VCaP (cell line): ENCODE data around the gene SPRR4.

ENCODE experiments used
- H3K27ac ChIP-seq: fragments of 450-650 bp; 2 replicates; pipeline ENCODE4 v1.5.1; 2017
- TF ChIP-seq, protein P1 (sequence below): fragments of 450-650 bp; conservative IDR thresholded peaks from 2 replicates; pipeline ENCODE4 v1.5.1; 2017; ENCODE audit warnings: mild to moderate bottlenecking, moderate library complexity

Gene SPRR4

DNA sequence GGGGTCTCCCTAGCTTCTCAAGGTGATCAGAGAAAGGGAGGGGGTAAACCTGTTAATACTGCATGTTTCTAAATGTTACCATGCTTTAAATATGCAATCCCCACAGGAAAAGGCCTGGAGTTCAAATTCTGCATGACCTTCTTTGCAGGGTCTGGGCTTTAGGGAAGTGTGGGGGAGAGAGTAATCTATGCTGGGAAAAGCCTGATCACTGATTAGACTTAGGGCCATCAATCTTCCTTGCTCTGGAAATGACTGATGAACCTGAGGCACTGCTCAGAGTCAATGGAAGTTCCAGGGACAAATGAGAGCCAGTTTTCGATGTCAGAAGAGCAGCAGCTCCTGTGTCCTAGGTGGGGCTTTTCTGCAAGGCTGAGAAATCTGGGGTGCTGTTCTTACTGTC lies 10.2 kb downstream of the SPRR4 start:
- TF ChIP-seq, protein P1, sequence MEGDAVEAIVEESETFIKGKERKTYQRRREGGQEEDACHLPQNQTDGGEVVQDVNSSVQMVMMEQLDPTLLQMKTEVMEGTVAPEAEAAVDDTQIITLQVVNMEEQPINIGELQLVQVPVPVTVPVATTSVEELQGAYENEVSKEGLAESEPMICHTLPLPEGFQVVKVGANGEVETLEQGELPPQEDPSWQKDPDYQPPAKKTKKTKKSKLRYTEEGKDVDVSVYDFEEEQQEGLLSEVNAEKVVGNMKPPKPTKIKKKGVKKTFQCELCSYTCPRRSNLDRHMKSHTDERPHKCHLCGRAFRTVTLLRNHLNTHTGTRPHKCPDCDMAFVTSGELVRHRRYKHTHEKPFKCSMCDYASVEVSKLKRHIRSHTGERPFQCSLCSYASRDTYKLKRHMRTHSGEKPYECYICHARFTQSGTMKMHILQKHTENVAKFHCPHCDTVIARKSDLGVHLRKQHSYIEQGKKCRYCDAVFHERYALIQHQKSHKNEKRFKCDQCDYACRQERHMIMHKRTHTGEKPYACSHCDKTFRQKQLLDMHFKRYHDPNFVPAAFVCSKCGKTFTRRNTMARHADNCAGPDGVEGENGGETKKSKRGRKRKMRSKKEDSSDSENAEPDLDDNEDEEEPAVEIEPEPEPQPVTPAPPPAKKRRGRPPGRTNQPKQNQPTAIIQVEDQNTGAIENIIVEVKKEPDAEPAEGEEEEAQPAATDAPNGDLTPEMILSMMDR = no peak
- no peak overlapping the region for H3K27ac ChIP-seq

DNA sequence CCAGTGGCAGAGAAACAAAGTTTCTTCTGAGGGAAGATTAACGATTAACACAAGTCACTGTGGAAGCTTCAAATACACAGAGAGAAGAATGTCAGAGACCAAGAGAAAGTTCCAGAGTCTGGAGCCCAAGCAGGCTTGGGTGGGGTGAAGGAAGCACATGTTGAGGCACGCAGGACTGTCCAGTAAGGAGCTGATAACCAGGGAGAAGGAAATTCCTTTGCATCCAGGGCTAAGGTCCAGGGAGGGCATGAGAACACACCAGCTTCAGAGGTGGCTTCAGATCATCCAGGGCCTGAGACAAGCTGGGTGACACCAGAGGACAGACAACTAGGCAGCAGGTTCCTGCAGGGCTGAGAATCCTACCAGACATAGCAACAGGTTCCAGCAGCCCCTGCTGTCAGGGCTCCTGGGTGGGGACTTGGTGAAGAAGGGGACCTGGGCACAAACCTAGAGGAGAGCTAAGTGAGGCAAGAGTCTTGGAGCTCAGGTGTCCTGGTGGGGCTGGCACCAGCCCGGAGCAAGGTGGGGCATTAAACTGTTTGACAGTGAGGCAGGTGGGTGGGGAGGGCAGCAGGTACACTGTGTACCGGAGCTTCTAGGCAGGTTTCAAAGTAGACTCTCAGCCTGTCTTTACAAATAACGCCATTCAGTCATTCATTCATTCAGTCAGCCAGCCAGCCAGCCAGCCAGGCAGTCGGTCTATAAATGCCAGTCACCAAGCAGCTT lies 10.9 kb downstream of the SPRR4 start:
- H3K27ac ChIP-seq = no peak overlapping the region
- TF ChIP-seq, protein P1 = no peak

DNA sequence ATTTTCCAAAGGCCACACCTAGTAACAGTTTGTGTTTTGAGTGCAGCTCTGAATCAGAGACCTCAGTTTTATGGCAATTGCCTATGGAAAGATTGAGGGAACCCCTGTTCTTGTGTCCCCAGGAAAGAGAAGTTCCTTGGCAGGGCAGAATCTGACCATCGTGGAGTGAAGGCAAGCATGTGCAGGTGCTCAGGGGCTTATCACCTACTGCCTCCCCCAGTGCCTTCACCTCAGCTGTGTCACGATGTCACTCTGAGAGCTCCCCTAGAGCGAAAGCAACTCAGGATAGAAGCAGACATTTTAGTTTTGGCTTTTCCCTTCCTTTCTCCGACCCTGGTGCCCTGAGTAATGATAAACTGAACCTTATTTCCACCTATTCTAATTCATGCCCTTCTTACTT lies 11.6 kb downstream of the SPRR4 start:
- H3K27ac ChIP-seq = no peak overlapping the region
- TF ChIP-seq, protein P1 = no peak

DNA sequence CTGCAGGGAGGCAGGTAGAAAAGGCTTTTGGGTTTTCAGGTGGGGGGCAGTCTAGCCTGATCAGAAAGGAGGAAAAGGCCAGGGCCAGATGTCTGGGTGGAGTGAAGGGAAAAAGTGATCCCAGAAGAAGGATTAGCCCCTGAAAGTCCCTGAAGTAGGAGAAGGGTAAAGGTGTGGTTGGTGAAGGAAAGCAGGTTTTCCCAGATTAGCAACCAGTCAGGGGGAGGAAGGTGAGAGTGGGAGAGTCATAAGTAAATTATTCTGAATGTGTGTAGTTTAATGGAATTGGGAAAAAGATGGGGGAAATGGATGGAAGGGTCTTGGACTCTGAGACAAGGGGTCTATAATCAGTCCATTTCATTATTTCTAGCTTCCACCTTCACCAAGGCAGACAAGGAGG lies 12.8 kb downstream of the SPRR4 start:
- TF ChIP-seq, protein P1 = no peak
- H3K27ac ChIP-seq = no peak overlapping the region

DNA sequence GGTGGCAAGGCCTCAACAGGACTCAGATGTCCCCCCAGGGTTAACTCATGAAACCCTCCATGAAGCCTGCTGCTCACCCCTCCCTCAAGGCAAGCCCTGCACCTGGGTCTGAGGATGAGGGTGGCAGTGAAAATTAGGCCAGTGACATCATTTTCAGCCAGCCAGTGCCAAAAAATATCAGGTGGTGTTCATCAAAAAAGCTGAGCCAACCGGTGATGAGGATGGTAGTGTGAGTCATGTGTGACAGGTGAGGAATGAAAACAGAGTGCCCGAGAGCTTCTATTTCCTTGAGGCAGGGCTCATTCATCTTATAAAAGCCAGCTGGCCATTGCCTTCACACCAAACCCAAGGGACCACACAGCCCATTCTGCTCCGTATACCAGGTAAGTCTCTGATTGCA lies 13.3 kb downstream of the SPRR4 start, which contains the start of gene SPRR1A:
Gene SPRR1A (plus strand): TSS at position 339 of the 400 bp plus-strand sequence. CDS start 1,150 bp downstream, outside the sequence.
- H3K27ac ChIP-seq = no peak within 1 kb of the TSS
- TF ChIP-seq, protein P1 = no peak

DNA sequence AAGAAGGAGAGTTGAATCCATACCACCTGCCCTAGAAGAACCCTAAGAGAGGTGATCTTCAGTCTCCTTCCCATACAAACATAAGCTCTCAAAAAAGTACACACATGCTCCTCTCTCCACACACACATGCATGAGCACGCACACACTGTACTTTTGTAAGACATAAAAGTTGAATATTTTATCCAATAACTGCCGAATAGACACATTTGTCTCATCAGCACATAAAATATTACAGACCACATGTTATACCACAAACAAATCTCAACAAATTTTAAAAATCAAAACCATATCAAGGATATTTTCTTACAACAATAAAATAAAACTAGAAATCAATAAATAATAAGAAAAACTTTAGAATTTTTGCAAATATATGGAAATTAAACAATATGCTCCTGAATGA lies 16.1 kb downstream of the SPRR4 start:
- H3K27ac ChIP-seq = no peak overlapping the region
- TF ChIP-seq, protein P1 = no peak

DNA sequence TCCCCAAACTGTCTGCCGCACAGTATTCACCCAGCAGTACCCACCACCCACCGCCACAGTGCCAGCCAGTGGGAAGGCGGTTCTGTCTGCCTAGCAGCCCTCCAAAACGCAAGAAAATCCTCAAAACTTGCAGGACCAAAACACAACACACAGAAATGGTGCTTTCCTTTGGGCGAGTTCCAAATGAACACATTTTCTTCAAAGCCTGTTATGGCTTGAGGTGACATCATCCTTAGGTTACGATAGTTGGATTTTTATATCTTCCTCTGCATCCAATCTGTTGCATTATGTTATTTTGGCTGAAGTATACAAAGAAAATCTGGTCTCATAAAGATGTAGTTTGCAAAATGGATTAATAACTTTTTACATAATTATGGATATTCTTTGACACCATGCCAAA lies 22.7 kb downstream of the SPRR4 start:
- TF ChIP-seq, protein P1 = no peak
- no peak overlapping the region for H3K27ac ChIP-seq
